GM19324 (cell line): ENCODE results near the gene SAP30.

Experiments used
- ATAC-seq: cut with Tn5 transposase; IDR thresholded peaks from one replicate; pipeline ENCODE4 v1.9.1; 2021; ENCODE audit warnings: mild to moderate bottlenecking, moderate library complexity; ENCODE audit not compliant: unreplicated experiment, low FRiP score

SAP30 gene

GRCh38 chr4:173365359-173365996, 5.3 kb upstream of the SAP30 start:
- ATAC-seq, result no peak

GRCh38 chr4:173367285-173367684, 3.5 kb upstream of the SAP30 start:
- no peak for ATAC-seq

- no peak for ATAC-seq
These were observed 2.8 kb upstream of the SAP30 start for GRCh38 chr4:173367946-173368345.

GRCh38 chr4:173370130-173370476, 651 bp upstream of the SAP30 start:
- peak; percentile 10 for ATAC-seq

- ATAC-seq, result peak; percentile 37
These were observed 788 bp downstream of the SAP30 start for GRCh38 chr4:173371292-173372192.

GRCh38 chr4:173374588-173374987, 3.8 kb downstream of the SAP30 start:
- no peak for ATAC-seq

- ATAC-seq, result no peak
These were observed 9.2 kb downstream of the SAP30 start for GRCh38 chr4:173379929-173380328.

GRCh38 chr4:173380987-173381386, 10.2 kb downstream of the SAP30 start:
- no peak for ATAC-seq

GRCh38 chr4:173381610-173382009, 10.9 kb downstream of the SAP30 start:
- ATAC-seq, result no peak

GRCh38 chr4:173382349-173382748, 11.6 kb downstream of the SAP30 start:
- no peak for ATAC-seq

- ATAC-seq, result no peak
These were observed 16.0 kb downstream of the SAP30 start for GRCh38 chr4:173386751-173387150.

- no peak for ATAC-seq
These were observed 20.9 kb downstream of the SAP30 start for GRCh38 chr4:173391701-173392100.

- no peak for ATAC-seq
These were observed 26.9 kb downstream of the SAP30 start for GRCh38 chr4:173397604-173398003.

- ATAC-seq, result no peak
These were observed 27.5 kb downstream of the SAP30 start for GRCh38 chr4:173398220-173398619.

- ATAC-seq, result no peak
These were observed 28.1 kb downstream of the SAP30 start, which contains the start of gene SCRG1 for GRCh38 chr4:173398779-173399415. TSS of gene SCRG1 (minus strand) at chr4:173399116. CDS start at chr4:173391414, 7,702 bp downstream.

GRCh38 chr4:173401063-173401462, 30.3 kb downstream of the SAP30 start:
- no peak for ATAC-seq

- ATAC-seq, result no peak
These were observed 32.3 kb downstream of the SAP30 start for GRCh38 chr4:173403051-173403450.

GRCh38 chr4:173404296-173404865, 33.6 kb downstream of the SAP30 start:
- no peak for ATAC-seq

GRCh38 chr4:173405840-173406606, 35.3 kb downstream of the SAP30 start:
- ATAC-seq, result no peak

GRCh38 chr4:173410079-173410478, 39.3 kb downstream of the SAP30 start:
- ATAC-seq, result no peak
